ENCODE measurements around the gene PIM3.

GRCh38 chr22:50012211-50013181 is 51.9 kb downstream of the PIM3 start, which contains the start of gene IL17REL:
- TF ChIP-seq FOXJ3 (CRISPR knock-in tag; IDR thresholded peaks at IDR 0.05; ENCODE audit: borderline replicate concordance): no peak
- TF ChIP-seq, protein P1, sequence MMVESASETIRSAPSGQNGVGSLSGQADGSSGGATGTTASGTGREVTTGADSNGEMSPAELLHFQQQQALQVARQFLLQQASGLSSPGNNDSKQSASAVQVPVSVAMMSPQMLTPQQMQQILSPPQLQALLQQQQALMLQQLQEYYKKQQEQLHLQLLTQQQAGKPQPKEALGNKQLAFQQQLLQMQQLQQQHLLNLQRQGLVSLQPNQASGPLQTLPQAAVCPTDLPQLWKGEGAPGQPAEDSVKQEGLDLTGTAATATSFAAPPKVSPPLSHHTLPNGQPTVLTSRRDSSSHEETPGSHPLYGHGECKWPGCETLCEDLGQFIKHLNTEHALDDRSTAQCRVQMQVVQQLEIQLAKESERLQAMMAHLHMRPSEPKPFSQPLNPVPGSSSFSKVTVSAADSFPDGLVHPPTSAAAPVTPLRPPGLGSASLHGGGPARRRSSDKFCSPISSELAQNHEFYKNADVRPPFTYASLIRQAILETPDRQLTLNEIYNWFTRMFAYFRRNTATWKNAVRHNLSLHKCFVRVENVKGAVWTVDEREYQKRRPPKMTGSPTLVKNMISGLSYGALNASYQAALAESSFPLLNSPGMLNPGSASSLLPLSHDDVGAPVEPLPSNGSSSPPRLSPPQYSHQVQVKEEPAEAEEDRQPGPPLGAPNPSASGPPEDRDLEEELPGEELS (CRISPR knock-in tag; IDR thresholded peaks at IDR 0.05): no peak
